Liver (tissue), 9 donors: Measurements from ENCODE around the gene ZCCHC8. TPM values are rescaled to one million over a fixed set of nuclear protein-coding genes. Genes with fewer than 3 reads are reported as not detected.

Source experiments
- DNase-seq: peaks from one replicate; pipeline ENCODE4 v3.0.0-alpha.2; 2017; ENCODE audit warnings: low spot score
- H3K27ac ChIP-seq, 2 donors: one replicate each; pipeline ENCODE4 v1.7.0; 2013; ENCODE audit warnings: inconsistent platforms in 2 of 2, low read length in 2 of 2, control low read depth in 1 of 2, low read depth in 1 of 2, mild to moderate bottlenecking in 1 of 2
- H3K27me3 ChIP-seq, 4 donors: one replicate each; pipeline versions ENCODE4 v1.6.1 to v1.7.0; 2013; ENCODE audit warnings: low read length in 3 of 4, inconsistent platforms in 1 of 4, mild to moderate bottlenecking in 1 of 4, moderate library complexity in 1 of 4; ENCODE audit not compliant: control insufficient read depth in 4 of 4, insufficient read depth in 4 of 4
- H3K36me3 ChIP-seq, 4 donors: one replicate each; pipeline versions ENCODE4 v1.6.1 to v1.7.0; 2013; ENCODE audit warnings: low read length in 3 of 4, mild to moderate bottlenecking in 3 of 4, low read depth in 1 of 4, moderate library complexity in 1 of 4; ENCODE audit not compliant: control insufficient read depth in 4 of 4, insufficient read depth in 3 of 4
- H3K4me1 ChIP-seq, 4 donors: one replicate each; pipeline versions ENCODE4 v1.6.1 to v1.7.0; 2013; ENCODE audit warnings: low read length in 3 of 4, mild to moderate bottlenecking in 3 of 4, moderate library complexity in 1 of 4; ENCODE audit not compliant: control insufficient read depth in 4 of 4, insufficient read depth in 4 of 4
- H3K4me3 ChIP-seq, 3 donors: one replicate each; pipeline versions ENCODE4 v1.6.1 to v1.7.0; 2013; ENCODE audit warnings: low read length in 3 of 3, control low read depth in 1 of 3, low read depth in 1 of 3, mild to moderate bottlenecking in 1 of 3
- H3K9ac ChIP-seq, 2 donors: one replicate each; pipeline ENCODE4 v1.7.0; 2013; ENCODE audit warnings: low read length in 2 of 2, mild to moderate bottlenecking in 2 of 2, moderate library complexity in 2 of 2, control low read depth in 1 of 2, low read depth in 1 of 2
- H3K9me3 ChIP-seq, 4 donors: one replicate each; pipeline versions ENCODE4 v1.6.1 to v1.7.0; 2013; ENCODE audit warnings: low read length in 3 of 4; ENCODE audit not compliant: control insufficient read depth in 4 of 4
- ATF3 ChIP-seq: IDR thresholded peaks from 2 replicates; pipeline ENCODE4 v1.6.1; 2016; ENCODE audit warnings: antibody characterized with exemption
- CTCF ChIP-seq: fragments of 150-350 bp; IDR thresholded peaks from 2 replicates; pipeline ENCODE4 v1.5.1; 2017; ENCODE audit warnings: improper control_type of control experiment, low read depth, low read length; ENCODE audit not compliant: missing input control
- EGR1 ChIP-seq, 2 donors: IDR thresholded peaks; 2 replicates each; pipeline ENCODE4 v1.6.1; 2016 to 2018; ENCODE audit warnings: antibody characterized with exemption in 2 of 2, low read depth in 2 of 2
- FOXA1 ChIP-seq: IDR thresholded peaks from 2 replicates; pipeline ENCODE4 v1.6.1; 2016; ENCODE audit warnings: antibody characterized with exemption
- FOXA2 ChIP-seq: IDR thresholded peaks from 2 replicates; pipeline ENCODE4 v1.6.1; 2016; ENCODE audit warnings: antibody characterized with exemption
- GABPA ChIP-seq, 2 donors: IDR thresholded peaks in 1 of 2; conservative IDR thresholded peaks in 1 of 2; 2 replicates each; pipeline ENCODE4 v1.6.1; 2016; ENCODE audit warnings: antibody characterized with exemption in 2 of 2, mild to moderate bottlenecking in 1 of 2, moderate library complexity in 1 of 2
- HNF4A ChIP-seq, 2 donors: conservative IDR thresholded peaks; 2 replicates each; pipeline ENCODE4 v1.6.1; 2016; ENCODE audit warnings: antibody characterized with exemption in 2 of 2, mild to moderate bottlenecking in 2 of 2
- HNF4G ChIP-seq: IDR thresholded peaks from 2 replicates; pipeline ENCODE4 v1.6.1; 2016; ENCODE audit warnings: antibody characterized with exemption
- JUND ChIP-seq, 2 donors: IDR thresholded peaks; 2 replicates each; pipeline ENCODE4 v1.6.1; 2016; ENCODE audit warnings: antibody characterized with exemption in 2 of 2
- MAX ChIP-seq: IDR thresholded peaks from 2 replicates; pipeline ENCODE4 v1.6.1; 2016; ENCODE audit warnings: antibody characterized with exemption
- NR2F2 ChIP-seq: IDR thresholded peaks from 2 replicates; pipeline ENCODE4 v1.6.1; 2016; ENCODE audit warnings: antibody characterized with exemption
- RAD21 ChIP-seq, 2 donors: IDR thresholded peaks; 2 replicates each; pipeline ENCODE4 v1.6.1; 2016; ENCODE audit warnings: antibody characterized with exemption in 2 of 2, mild to moderate bottlenecking in 2 of 2
- REST ChIP-seq: IDR thresholded peaks from 2 replicates; pipeline ENCODE4 v1.6.1; 2016; ENCODE audit warnings: antibody characterized with exemption, mild to moderate bottlenecking
- RXRA ChIP-seq, 2 donors: IDR thresholded peaks; 2 replicates each; pipeline ENCODE4 v1.6.1; 2017 to 2018; ENCODE audit warnings: antibody characterized with exemption in 2 of 2, mild to moderate bottlenecking in 1 of 2
- SP1 ChIP-seq: IDR thresholded peaks from 2 replicates; pipeline ENCODE4 v1.6.1; 2018; ENCODE audit warnings: antibody characterized with exemption, mild to moderate bottlenecking
- TAF1 ChIP-seq: conservative IDR thresholded peaks from 2 replicates; pipeline ENCODE4 v1.6.1; 2016; ENCODE audit warnings: antibody characterized with exemption, mild to moderate bottlenecking
- YY1 ChIP-seq: IDR thresholded peaks from 2 replicates; pipeline ENCODE4 v1.6.1; 2016; ENCODE audit warnings: antibody characterized with exemption, mild to moderate bottlenecking
- ZBTB33 ChIP-seq: IDR thresholded peaks from 2 replicates; pipeline ENCODE4 v1.6.1; 2016; ENCODE audit warnings: antibody characterized with exemption
- WGBS: extraction: QIAGEN DNeasy Blood & Tissue Kit; methylation state at CpG from one replicate; pipeline ENCODE4 v1.1.7; 2013; 5-methylcytosine and 5-hydroxymethylcytosine counted together
- polyA plus RNA-seq, 2 donors: library from polyadenylated mRNA; stranded (reverse) in 1 of 2; unstranded in 1 of 2; fragments of 200-250 nt in 1 of 2; fragments of >200 nt in 1 of 2; fragmentation: Nextera tagmentation in 1 of 2; extraction: Ambion mirVana in 1 of 2; gene quantifications; one replicate each; pipeline versions ENCODE4 v1.2.1 to v1.2.3, GENCODE V29; 2013 to 2015
- total RNA-seq, 2 donors: library from RNA; depleted of rRNA; stranded (reverse); fragments of >200 nt; gene quantifications; one replicate each; pipeline ENCODE4 v1.2.3, GENCODE V29; 2014
- donor health status: healthy.
- donor health status: healthy.
- donor health status: healthy.
- donor health status: healthy.
- donor health status: healthy.

The ZCCHC8 gene
- total and polyA plus RNA-seq, 4 donors: 5.2 to 20.5 (median 12.9) TPM

- no peaks in the 10 kb centered on the region for H3K9me3 ChIP-seq
- peaks cover 0 to 3% (median under 1%) of the 10 kb centered on the region in 4 donors for H3K36me3 ChIP-seq
- no peak for TF ChIP-seq GABPA (IDR thresholded peaks at IDR 0.05 in 1 of 2, conservative IDR thresholded peaks at IDR 0.05 in 1 of 2)
- TF ChIP-seq RXRA (IDR thresholded peaks at IDR 0.05): no peak
- TF ChIP-seq FOXA1: no peak
- TF ChIP-seq SP1: no peak
- TF ChIP-seq JUND (IDR thresholded peaks at IDR 0.05): no peak
- no peak for TF ChIP-seq CTCF
- TF ChIP-seq REST: no peak
- TF ChIP-seq NR2F2: no peak
- no peak for TF ChIP-seq HNF4A (conservative IDR thresholded peaks at IDR 0.05)
- TF ChIP-seq EGR1 (IDR thresholded peaks at IDR 0.05; ENCODE audit: low read depth in 2 of 2): no peak
- no peak for TF ChIP-seq ATF3
- TF ChIP-seq RAD21 (IDR thresholded peaks at IDR 0.05): no peak
- no peak for TF ChIP-seq MAX
- no peak for TF ChIP-seq TAF1
- no peak for TF ChIP-seq YY1
- TF ChIP-seq ZBTB33: no peak
- TF ChIP-seq HNF4G: no peak
- no peak for TF ChIP-seq FOXA2
- 95% methylated on average over 7 of the region's 7 CpGs for WGBS
- H3K9ac ChIP-seq: no peak overlapping the region
- no peak for DNase-seq
- no peaks in the 10 kb centered on the region for H3K27me3 ChIP-seq
- H3K4me3 ChIP-seq: no peak overlapping the region
- peaks cover 0 to 27% (median 23%) of the 10 kb centered on the region in 4 donors for H3K4me1 ChIP-seq
- no peak overlapping the region for H3K27ac ChIP-seq
These were observed 27.9 kb upstream of the ZCCHC8 start for GRCh38 chr12:122528582-122528981.
